ENCODE data around the gene NXT1. TPM values are rescaled to one million over a fixed set of nuclear protein-coding genes. Genes with fewer than 3 reads are reported as not detected.

NXT1 gene
- total and polyA plus RNA-seq, 2 experiments from 2014 or later: 30.2 to 34.4 TPM

- Mint-ChIP-seq H3K4me1 (peaks cover 4% of the 10 kb centered on the region; the same call in 2 of the 3 replicates), H3K4me3 (no peak overlapping the region), H3K27ac (no peak overlapping the region), H3K9me3 (peaks cover 6% of the 10 kb centered on the region; the same call in 1 of the 3 replicates), H3K27me3 (ENCODE audit: insufficient read depth, low read depth, poor library complexity) (no peaks in the 10 kb centered on the region), H3K36me3 (ENCODE audit: low read depth) (no peaks in the 10 kb centered on the region)
- H3F3A ChIP-seq (replicated peaks; ENCODE audit: low read depth): no peaks in the 10 kb centered on the region
- ATAC-seq (no peak; the same call in 2 of the 3 replicates), DNase-seq (ENCODE audit: low spot score) (peak; percentile 47)
- H3K4me1 ChIP-seq (ENCODE audit: insufficient read depth): no peaks in the 10 kb centered on the region
- no peaks in the 10 kb centered on the region for H3K27me3 ChIP-seq (ENCODE audit: insufficient read depth)
- no peak overlapping the region for H3K4me2 ChIP-seq
- H3K27ac ChIP-seq (ENCODE audit: low read depth): no peak overlapping the region
- no peak overlapping the region for H2AFZ ChIP-seq
- no peaks in the 10 kb centered on the region for H3K9me2 ChIP-seq (ENCODE audit: insufficient read depth)
- H3K79me2 ChIP-seq (replicated peaks; ENCODE audit: insufficient read depth): no peaks in the 10 kb centered on the region
- H4K20me1 ChIP-seq (replicated peaks; ENCODE audit: insufficient read depth): no peaks in the 10 kb centered on the region
- peak; percentile 34 to 59 for TF ChIP-seq CTCF (conservative IDR thresholded peaks at IDR 0.05; ENCODE audit: low read depth in 2 of 2)
- no peak for TF ChIP-seq EZH2 (IDR thresholded peaks at IDR 0.05; ENCODE audit: low read depth, unreplicated experiment)
- H3K36me3 ChIP-seq (ENCODE audit: insufficient read depth): no peaks in the 10 kb centered on the region
- H3K4me3 ChIP-seq: no peak overlapping the region
Measured at GRCh38 chr20:23320317-23320716, 30.3 kb upstream of the NXT1 start.

DNA sequence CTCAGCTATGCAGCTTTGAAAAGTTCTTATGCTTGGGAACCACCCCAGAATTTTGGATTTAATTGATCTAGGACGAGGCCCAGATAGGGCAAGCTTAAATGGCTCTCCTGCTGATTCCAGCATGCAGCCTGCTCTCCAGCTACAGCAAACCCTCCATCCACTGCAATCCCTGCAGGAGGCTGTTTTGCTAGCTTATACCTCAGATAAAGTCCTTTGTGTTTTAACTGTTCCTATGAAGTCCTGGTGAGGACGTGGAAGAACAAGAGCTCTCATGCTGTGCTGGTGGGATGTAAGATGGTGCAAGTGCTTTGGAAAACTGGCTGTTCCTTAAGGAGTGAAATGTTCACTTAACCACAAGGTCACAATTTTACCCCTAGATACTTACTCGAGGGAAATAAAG is 25.5 kb upstream of the NXT1 start:
- Histone ChIP-seq H2AFZ (no peak overlapping the region), H3K79me2 (replicated peaks; ENCODE audit: insufficient read depth) (no peaks in the 10 kb centered on the region), H4K20me1 (replicated peaks; ENCODE audit: insufficient read depth) (no peaks in the 10 kb centered on the region), H3K4me2 (no peak overlapping the region), H3K27me3 (ENCODE audit: insufficient read depth) (no peaks in the 10 kb centered on the region), H3F3A (replicated peaks; ENCODE audit: low read depth) (no peaks in the 10 kb centered on the region), H3K36me3 (ENCODE audit: insufficient read depth) (no peaks in the 10 kb centered on the region), H3K9me2 (ENCODE audit: insufficient read depth) (peaks cover 17% of the 10 kb centered on the region; the same call in 1 of the 2 replicates), H3K4me1 (ENCODE audit: insufficient read depth) (peaks cover 3% of the 10 kb centered on the region; the same call in 1 of the 2 replicates), H3K27ac (ENCODE audit: low read depth) (no peak overlapping the region), H3K4me3 (no peak overlapping the region)
- Mint-ChIP-seq H3K27me3 (ENCODE audit: insufficient read depth, low read depth, poor library complexity) (peaks cover 7% of the 10 kb centered on the region), H3K27ac (no peak overlapping the region), H3K4me1 (peaks cover 9% of the 10 kb centered on the region; the same call in 2 of the 3 replicates), H3K36me3 (ENCODE audit: low read depth) (no peaks in the 10 kb centered on the region), H3K9me3 (peaks cover 10% of the 10 kb centered on the region), H3K4me3 (no peak overlapping the region)
- ATAC-seq (peak; percentile 62), DNase-seq (ENCODE audit: low spot score) (no peak)
- TF ChIP-seq, protein P1, sequence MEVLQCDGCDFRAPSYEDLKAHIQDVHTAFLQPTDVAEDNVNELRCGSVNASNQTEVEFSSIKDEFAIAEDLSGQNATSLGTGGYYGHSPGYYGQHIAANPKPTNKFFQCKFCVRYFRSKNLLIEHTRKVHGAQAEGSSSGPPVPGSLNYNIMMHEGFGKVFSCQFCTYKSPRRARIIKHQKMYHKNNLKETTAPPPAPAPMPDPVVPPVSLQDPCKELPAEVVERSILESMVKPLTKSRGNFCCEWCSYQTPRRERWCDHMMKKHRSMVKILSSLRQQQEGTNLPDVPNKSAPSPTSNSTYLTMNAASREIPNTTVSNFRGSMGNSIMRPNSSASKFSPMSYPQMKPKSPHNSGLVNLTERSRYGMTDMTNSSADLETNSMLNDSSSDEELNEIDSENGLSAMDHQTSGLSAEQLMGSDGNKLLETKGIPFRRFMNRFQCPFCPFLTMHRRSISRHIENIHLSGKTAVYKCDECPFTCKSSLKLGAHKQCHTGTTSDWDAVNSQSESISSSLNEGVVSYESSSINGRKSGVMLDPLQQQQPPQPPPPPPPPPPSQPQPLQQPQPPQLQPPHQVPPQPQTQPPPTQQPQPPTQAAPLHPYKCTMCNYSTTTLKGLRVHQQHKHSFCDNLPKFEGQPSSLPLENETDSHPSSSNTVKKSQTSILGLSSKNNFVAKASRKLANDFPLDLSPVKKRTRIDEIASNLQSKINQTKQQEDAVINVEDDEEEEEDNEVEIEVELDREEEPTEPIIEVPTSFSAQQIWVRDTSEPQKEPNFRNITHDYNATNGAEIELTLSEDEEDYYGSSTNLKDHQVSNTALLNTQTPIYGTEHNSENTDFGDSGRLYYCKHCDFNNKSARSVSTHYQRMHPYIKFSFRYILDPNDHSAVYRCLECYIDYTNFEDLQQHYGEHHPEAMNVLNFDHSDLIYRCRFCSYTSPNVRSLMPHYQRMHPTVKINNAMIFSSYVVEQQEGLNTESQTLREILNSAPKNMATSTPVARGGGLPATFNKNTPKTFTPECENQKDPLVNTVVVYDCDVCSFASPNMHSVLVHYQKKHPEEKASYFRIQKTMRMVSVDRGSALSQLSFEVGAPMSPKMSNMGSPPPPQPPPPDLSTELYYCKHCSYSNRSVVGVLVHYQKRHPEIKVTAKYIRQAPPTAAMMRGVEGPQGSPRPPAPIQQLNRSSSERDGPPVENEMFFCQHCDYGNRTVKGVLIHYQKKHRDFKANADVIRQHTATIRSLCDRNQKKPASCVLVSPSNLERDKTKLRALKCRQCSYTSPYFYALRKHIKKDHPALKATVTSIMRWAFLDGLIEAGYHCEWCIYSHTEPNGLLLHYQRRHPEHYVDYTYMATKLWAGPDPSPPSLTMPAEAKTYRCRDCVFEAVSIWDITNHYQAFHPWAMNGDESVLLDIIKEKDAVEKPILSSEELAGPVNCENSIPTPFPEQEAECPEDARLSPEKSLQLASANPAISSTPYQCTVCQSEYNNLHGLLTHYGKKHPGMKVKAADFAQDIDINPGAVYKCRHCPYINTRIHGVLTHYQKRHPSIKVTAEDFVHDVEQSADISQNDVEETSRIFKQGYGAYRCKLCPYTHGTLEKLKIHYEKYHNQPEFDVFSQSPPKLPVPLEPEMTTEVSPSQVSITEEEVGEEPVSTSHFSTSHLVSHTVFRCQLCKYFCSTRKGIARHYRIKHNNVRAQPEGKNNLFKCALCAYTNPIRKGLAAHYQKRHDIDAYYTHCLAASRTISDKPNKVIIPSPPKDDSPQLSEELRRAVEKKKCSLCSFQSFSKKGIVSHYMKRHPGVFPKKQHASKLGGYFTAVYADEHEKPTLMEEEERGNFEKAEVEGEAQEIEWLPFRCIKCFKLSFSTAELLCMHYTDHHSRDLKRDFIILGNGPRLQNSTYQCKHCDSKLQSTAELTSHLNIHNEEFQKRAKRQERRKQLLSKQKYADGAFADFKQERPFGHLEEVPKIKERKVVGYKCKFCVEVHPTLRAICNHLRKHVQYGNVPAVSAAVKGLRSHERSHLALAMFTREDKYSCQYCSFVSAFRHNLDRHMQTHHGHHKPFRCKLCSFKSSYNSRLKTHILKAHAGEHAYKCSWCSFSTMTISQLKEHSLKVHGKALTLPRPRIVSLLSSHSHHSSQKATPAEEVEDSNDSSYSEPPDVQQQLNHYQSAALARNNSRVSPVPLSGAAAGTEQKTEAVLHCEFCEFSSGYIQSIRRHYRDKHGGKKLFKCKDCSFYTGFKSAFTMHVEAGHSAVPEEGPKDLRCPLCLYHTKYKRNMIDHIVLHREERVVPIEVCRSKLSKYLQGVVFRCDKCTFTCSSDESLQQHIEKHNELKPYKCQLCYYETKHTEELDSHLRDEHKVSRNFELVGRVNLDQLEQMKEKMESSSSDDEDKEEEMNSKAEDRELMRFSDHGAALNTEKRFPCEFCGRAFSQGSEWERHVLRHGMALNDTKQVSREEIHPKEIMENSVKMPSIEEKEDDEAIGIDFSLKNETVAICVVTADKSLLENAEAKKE (CRISPR knock-in tag; IDR thresholded peaks at IDR 0.05): no peak

All from GM23338 (cell line).